ENCODE data around the gene FAM187B. TPM values are rescaled to one million over a fixed set of nuclear protein-coding genes. Genes with fewer than 3 reads are reported as not detected.

The FAM187B gene
- not detected in 2 replicates for total RNA-seq

DNA sequence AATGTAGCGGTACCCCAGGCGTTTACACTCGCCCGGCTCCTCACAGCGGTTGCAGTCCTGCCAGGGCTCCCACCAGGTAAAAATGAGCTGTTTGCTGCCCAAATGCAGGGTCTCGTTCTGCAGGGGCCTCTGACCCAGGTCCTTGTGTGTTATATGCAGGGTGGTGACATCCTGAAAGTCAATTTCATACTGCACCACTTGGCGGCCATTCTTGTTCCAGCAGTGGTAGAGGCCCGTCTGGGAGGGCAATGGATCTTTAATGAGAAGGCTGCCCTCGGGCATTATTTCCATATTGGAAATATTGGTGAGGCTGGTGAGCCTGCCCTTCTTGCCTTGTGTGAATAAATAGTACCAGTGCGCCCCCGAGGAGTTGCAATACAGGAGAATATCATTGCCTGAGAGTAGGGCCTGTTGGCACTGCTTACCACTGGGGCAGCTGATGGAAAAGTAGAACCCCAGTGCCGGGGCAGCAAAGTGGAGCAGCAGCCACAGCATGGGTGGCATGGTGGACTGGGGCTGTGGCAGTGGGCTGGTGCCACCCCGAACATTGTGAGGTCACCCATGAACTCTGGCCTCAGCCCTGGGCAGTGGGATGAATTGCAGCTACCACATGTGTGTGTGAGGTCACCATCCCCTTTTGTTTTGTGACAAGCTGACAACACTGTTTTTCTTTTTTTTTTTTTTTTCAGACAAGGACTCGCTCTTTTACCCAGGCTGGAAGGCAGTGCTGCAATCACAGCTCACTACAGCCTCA lies at the start of gene FAM187B:
FAM187B (minus strand) TSS at position 563 of the 754 bp plus-strand sequence; CDS start at position 504, 59 bp downstream.

GRCh38 chr19:35268536-35269437 lies 40.2 kb upstream of the FAM187B start, which contains the start of gene USF2:
Gene USF2, plus strand, starts transcription at chr19:35268962. Its CDS starts 140 bp downstream, at chr19:35269102.

DNA sequence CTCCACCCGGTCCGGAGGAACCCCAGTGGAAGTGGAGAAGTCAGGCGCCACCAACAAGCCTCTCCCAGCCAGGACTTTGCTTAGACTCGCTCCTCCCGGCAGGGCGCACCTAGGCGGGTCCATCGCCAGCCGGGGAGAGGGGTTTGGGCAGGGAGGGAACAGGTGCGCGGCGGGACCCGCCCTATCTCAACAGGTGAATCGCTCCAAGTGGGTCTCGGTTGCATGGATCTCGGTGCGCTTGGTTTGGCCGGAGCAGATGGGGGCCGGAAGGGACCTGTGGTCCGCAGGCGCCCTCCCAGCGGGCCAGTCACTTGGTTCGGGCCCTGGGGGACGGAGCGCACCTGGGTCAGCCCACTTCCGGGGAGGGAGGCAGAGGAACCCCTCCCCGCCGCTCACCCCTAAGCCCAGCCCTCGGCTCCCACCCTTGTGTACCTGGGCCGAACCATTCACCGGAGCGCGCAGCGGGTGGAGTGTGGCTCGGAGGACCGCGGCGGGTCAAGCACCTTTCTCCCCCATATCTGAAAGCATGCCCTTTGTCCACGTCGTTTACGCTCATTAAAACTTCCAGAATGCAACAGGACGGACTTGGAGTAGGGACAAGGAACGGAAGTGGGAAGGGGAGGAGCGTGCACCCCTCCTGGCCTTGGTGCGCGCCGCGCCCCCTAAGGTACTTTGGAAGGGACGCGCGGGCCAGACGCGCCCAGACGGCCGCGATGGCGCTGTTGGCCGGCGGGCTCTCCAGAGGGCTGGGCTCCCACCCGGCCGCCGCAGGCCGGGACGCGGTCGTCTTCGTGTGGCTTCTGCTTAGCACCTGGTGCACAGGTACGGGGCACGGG lies 20.0 kb upstream of the FAM187B start, which contains the start of gene LSR:
LSR (plus strand) TSS at position 693 of the 836 bp plus-strand sequence; CDS start at position 714, 21 bp downstream.

Other genes starting within 250 kb of the FAM187B start
- gene GRAMD1A, start 228.4 kb downstream of the FAM187B start, total RNA-seq, result 21.7 and 29.6 TPM in 2 replicates
- gene SCN1B, start 198.3 kb downstream of the FAM187B start, total RNA-seq, result 4.0 and 4.1 TPM in 2 replicates
- not detected in 2 replicates for gene HPN, start 187.0 kb downstream of the FAM187B start, total RNA-seq
- not detected in 2 replicates for gene FXYD3, start 112.9 kb downstream of the FAM187B start, total RNA-seq
- gene LGI4, start 93.7 kb downstream of the FAM187B start, total RNA-seq, result under 0.01 and 0.25 TPM in 2 replicates
- gene FXYD1, start 89.9 kb downstream of the FAM187B start, total RNA-seq, result 0.33 and 0.87 TPM in 2 replicates
- not detected in 2 replicates for gene FXYD7, start 85.5 kb downstream of the FAM187B start, total RNA-seq
- gene FXYD5, start 74.0 kb downstream of the FAM187B start, total RNA-seq, result 21.2 and 25.8 TPM in 2 replicates
- 0.37 and 0.44 TPM in 2 replicates for gene LSR, start 20.3 kb upstream of the FAM187B start, total RNA-seq
- 50.4 and 62.1 TPM in 2 replicates for gene USF2, start 40.2 kb upstream of the FAM187B start, total RNA-seq
- gene HAMP, start 53.8 kb upstream of the FAM187B start, total RNA-seq, result 0.22 TPM in 1 of 2 replicates, not detected in the other
- not detected in 2 replicates for gene MAG, start 63.4 kb upstream of the FAM187B start, total RNA-seq
- 0.25 and 0.55 TPM in 2 replicates for gene CD22, start 100.4 kb upstream of the FAM187B start, total RNA-seq
- gene FFAR1, start 119.2 kb upstream of the FAM187B start, total RNA-seq, result not detected in 2 replicates
- not detected in 2 replicates for gene FFAR3, start 129.7 kb upstream of the FAM187B start, total RNA-seq
- not detected in 2 replicates for gene GPR42, start 142.3 kb upstream of the FAM187B start, total RNA-seq
- not detected in 2 replicates for gene FFAR2, start 219.5 kb upstream of the FAM187B start, total RNA-seq